ENCODE measurements around the gene APC2.

APC2 gene

GRCh38 chr19:1482361-1483130, 32.6 kb downstream of the APC2 start:
- DNase-seq: no peak

GRCh38 chr19:1483131-1483978, 33.4 kb downstream of the APC2 start:
- DNase-seq: no peak

- DNase-seq: no peak
Observed at GRCh38 chr19:1483979-1484428, 34.1 kb downstream of the APC2 start.

GRCh38 chr19:1486720-1487575, 37.0 kb downstream of the APC2 start:
- no peak for DNase-seq

- no peak for DNase-seq
Observed at GRCh38 chr19:1487576-1488281, 37.8 kb downstream of the APC2 start.

- DNase-seq: no peak
Observed at GRCh38 chr19:1488282-1488601, 38.3 kb downstream of the APC2 start.

- no peak for DNase-seq
Observed at GRCh38 chr19:1489463-1490310, 39.8 kb downstream of the APC2 start.

- peak; percentile 91 for DNase-seq
Observed at GRCh38 chr19:1490311-1491113, 40.6 kb downstream of the APC2 start, which contains the start of gene PCSK4. PCSK4 (minus strand) TSS chr19:1490350; CDS start chr19:1490346, 4 bp downstream.

- DNase-seq: no peak
Observed at GRCh38 chr19:1491114-1491848, 41.4 kb downstream of the APC2 start, which contains the start of gene REEP6. REEP6 (plus strand) TSS chr19:1491181; CDS start chr19:1491270, 89 bp downstream.

GRCh38 chr19:1491849-1492170, 41.9 kb downstream of the APC2 start:
- DNase-seq: no peak

GRCh38 chr19:1492474-1493006, 42.6 kb downstream of the APC2 start:
- DNase-seq: no peak

GRCh38 chr19:1494115-1494815, 44.3 kb downstream of the APC2 start:
- DNase-seq: no peak

- no peak for DNase-seq
Observed at GRCh38 chr19:1495051-1495798, 45.3 kb downstream of the APC2 start.

- no peak for DNase-seq
Observed at GRCh38 chr19:1495799-1496713, 46.1 kb downstream of the APC2 start.

- no peak for DNase-seq
Observed at GRCh38 chr19:1496714-1497577, 47.0 kb downstream of the APC2 start.

All from SHP77 treated with DMSO at 0.1 percent for 48 hours (cell line).